ENCODE results near the gene GPD1. TPM values are rescaled to one million over a fixed set of nuclear protein-coding genes. Genes with fewer than 3 reads are reported as not detected.

GPD1 gene
- total and polyA plus RNA-seq, 4 experiments from 2014 or later, result 1.1 to 2.0 TPM; not detected in 2

DNA sequence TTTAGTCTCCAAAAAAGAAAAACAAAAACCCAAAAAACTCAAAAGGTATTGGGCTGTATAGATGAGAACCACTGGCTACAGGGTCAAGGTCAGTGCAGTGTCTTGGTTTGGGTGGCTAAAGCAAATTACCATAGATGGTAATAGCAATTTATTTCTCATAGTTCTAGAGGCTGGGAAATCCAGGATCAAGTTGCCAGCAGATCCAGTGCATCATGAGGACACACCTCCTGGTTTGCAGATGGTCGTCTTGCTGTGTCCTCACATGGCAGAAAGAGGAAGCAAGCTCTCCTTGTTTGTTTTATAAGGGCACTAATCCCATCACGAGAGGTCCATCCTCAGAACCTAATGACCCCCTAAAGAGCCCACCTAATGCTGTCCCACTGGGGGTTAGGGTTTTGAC is 19.4 kb downstream of the GPD1 start:
- Mint-ChIP-seq H3K36me3 (peaks cover 35 to 75% of the 10 kb centered on the region in 2 donors), H3K9me3 (no peaks in the 10 kb centered on the region), H3K27ac (peak overlapping the region in 1 of 7 donors; percentile 29), H3K4me1 (peaks cover 29 to 48% (median 37%) of the 10 kb centered on the region in 4 donors), H3K27me3 (no peaks in the 10 kb centered on the region), H3K4me3 (no peak overlapping the region)
- H3K27me3 ChIP-seq (ENCODE audit: insufficient read depth, low read length), result no peaks in the 10 kb centered on the region
- ChIA-PET POLR2A (ENCODE audit: partially characterized antibody) (interaction anchor here (5.0 kb wide), 1 partner anchor 11 kb away, joined by 35 read pairs; the partner anchor contains the start of gene COX14), CTCF (ENCODE audit: partially characterized antibody) (interaction anchor here (0.7 to 3.6 kb wide), 2 partner anchors 12 to 36 kb away, joined by 3 to 24 read pairs; partner anchors contain the start of gene COX14)
- H3K36me3 ChIP-seq (ENCODE audit: insufficient read depth, low read length), result peaks cover 58% of the 10 kb centered on the region
- DNase-seq, result no peak
- no peaks in the 10 kb centered on the region for H3K9me3 ChIP-seq (ENCODE audit: control insufficient read depth in 1 of 2, low read length in 2 of 2)
- H3K4me3 ChIP-seq (ENCODE audit: low read length in 2 of 2), result no peak overlapping the region
- H3K4me1 ChIP-seq (ENCODE audit: insufficient read depth, low read length), result peaks cover 10% of the 10 kb centered on the region
- intact Hi-C loops (cut with micrococcal nuclease), result no loop called here
- no peak overlapping the region for H3K27ac ChIP-seq (ENCODE audit: low read depth, low read length)

DNA sequence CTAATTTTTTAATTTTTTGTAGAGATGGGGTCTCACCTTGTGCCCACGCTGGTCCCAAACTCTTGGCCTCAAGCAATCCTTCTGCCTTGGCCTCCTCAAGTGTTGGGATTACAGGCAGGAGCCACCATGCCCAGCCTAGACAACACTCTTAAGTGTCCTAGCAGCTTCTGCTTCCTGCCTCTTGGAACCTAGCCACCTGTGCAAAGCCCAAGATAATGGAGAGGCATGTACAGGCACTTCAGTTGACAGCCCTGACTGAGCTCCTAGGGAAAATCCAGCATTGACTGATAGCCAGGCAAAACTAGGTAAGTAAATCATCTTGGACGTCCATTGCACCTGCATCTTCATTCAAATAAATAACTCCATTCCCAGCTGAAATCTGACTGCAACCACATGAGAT is 23.7 kb downstream of the GPD1 start:
- Mint-ChIP-seq H3K4me3 (no peak overlapping the region), H3K27me3 (no peaks in the 10 kb centered on the region), H3K9me3 (no peaks in the 10 kb centered on the region), H3K27ac (peak overlapping the region in 3 of 7 donors; percentile 43 to 84 (median 45)), H3K36me3 (peaks cover 47 to 71% of the 10 kb centered on the region in 2 donors), H3K4me1 (peaks cover 20 to 36% (median 25%) of the 10 kb centered on the region in 4 donors)
- ChIA-PET CTCF (ENCODE audit: partially characterized antibody) (interaction anchor here (1.1 to 6.4 kb wide), 4 partner anchors 16 to 160 kb away, joined by 3 to 58 read pairs (median 6); partner anchors contain the start of gene COX14), POLR2A (ENCODE audit: partially characterized antibody) (interaction anchor here (4.7 kb wide), 1 partner anchor 16 kb away, joined by 28 read pairs; the partner anchor contains the start of gene COX14)
- DNase-seq, result no peak
- H3K4me1 ChIP-seq (ENCODE audit: insufficient read depth, low read length), result peaks cover 3% of the 10 kb centered on the region
- no peaks in the 10 kb centered on the region for H3K27me3 ChIP-seq (ENCODE audit: insufficient read depth, low read length)
- intact Hi-C loops (cut with micrococcal nuclease), result no loop called here
- no peak overlapping the region for H3K4me3 ChIP-seq (ENCODE audit: low read length in 2 of 2)
- H3K9me3 ChIP-seq (ENCODE audit: control insufficient read depth in 1 of 2, low read length in 2 of 2), result no peaks in the 10 kb centered on the region
- no peak overlapping the region for H3K27ac ChIP-seq (ENCODE audit: low read depth, low read length)
- peaks cover 40% of the 10 kb centered on the region for H3K36me3 ChIP-seq (ENCODE audit: insufficient read depth, low read length)

DNA sequence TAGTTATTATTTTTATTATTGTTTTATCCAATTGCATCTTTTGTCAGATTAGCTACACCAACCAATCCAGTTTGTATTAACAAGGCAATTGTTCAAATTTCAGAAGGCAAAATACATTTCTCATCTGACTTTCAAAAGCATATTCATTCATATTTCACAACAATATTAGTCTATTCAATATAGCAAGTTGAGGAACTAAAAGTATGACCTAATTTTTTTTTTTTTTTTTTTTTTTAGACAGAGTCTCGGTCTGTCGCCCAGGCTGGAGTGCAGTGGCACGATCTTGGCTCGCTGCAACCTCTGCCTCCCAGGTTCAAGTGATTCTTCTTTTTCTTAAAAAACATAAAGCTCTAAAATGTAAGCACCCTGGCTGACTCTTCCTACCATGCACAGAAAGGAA is 25.5 kb downstream of the GPD1 start:
- intact Hi-C loops (cut with micrococcal nuclease), result no loop called here
- Mint-ChIP-seq H3K9me3 (no peaks in the 10 kb centered on the region), H3K4me3 (no peak overlapping the region), H3K27ac (no peak overlapping the region), H3K27me3 (no peaks in the 10 kb centered on the region), H3K4me1 (peaks cover 20 to 34% (median 26%) of the 10 kb centered on the region in 4 donors), H3K36me3 (peaks cover 43 to 69% of the 10 kb centered on the region in 2 donors)
- Histone ChIP-seq H3K27ac (ENCODE audit: low read depth, low read length) (no peak overlapping the region), H3K4me1 (ENCODE audit: insufficient read depth, low read length) (peaks cover 3% of the 10 kb centered on the region), H3K9me3 (ENCODE audit: control insufficient read depth in 1 of 2, low read length in 2 of 2) (no peaks in the 10 kb centered on the region), H3K4me3 (ENCODE audit: low read length in 2 of 2) (no peak overlapping the region), H3K36me3 (ENCODE audit: insufficient read depth, low read length) (peaks cover 40% of the 10 kb centered on the region), H3K27me3 (ENCODE audit: insufficient read depth, low read length) (no peaks in the 10 kb centered on the region)
- CTCF ChIA-PET (ENCODE audit: partially characterized antibody), result interaction anchor here (0.6 to 6.4 kb wide), 9 partner anchors 17 to 1051 kb away, joined by 3 to 58 read pairs (median 5); partner anchors contain the start of gene COX14
- no peak for DNase-seq
- POLR2A ChIA-PET (ENCODE audit: partially characterized antibody), result interaction anchor here (0.9 to 4.7 kb wide), 4 partner anchors 10 to 38 kb away, joined by 3 to 28 read pairs (median 5); partner anchors contain the start of genes CERS5 and COX14

GRCh38 chr12:50132505-50133135 is 28.8 kb downstream of the GPD1 start:
- H3K27me3 ChIP-seq (ENCODE audit: insufficient read depth, low read length), result no peaks in the 10 kb centered on the region
- peaks cover 12 to 28% (median 13%) of the 10 kb centered on the region in 4 donors for H3K4me1 Mint-ChIP-seq
- peak overlapping the region in 6 of 7 donors; percentile 14 to 84 (median 68) for H3K27ac Mint-ChIP-seq
- ChIA-PET POLR2A (ENCODE audit: partially characterized antibody) (interaction anchor here (1.4 to 1.5 kb wide), 2 partner anchors 21 to 36 kb away, joined by 3 to 8 read pairs; partner anchors contain the start of gene COX14), CTCF (ENCODE audit: partially characterized antibody) (interaction anchor here (0.7 to 6.4 kb wide), 16 partner anchors 14 to 67 kb away, joined by 3 to 58 read pairs (median 4); partner anchors contain the start of genes CERS5 and COX14)
- H3K36me3 Mint-ChIP-seq, result peaks cover 38 to 69% of the 10 kb centered on the region in 2 donors
- H3K36me3 ChIP-seq (ENCODE audit: insufficient read depth, low read length), result peaks cover 47% of the 10 kb centered on the region
- no peak overlapping the region for H3K4me3 ChIP-seq (ENCODE audit: low read length in 2 of 2)
- H3K27ac ChIP-seq (ENCODE audit: low read depth, low read length), result no peak overlapping the region
- no peaks in the 10 kb centered on the region for H3K27me3 Mint-ChIP-seq
- DNase-seq, result peak in 4 of 5 donors; percentile 48 to 54 (median 52)
- H3K9me3 ChIP-seq (ENCODE audit: control insufficient read depth in 1 of 2, low read length in 2 of 2), result no peaks in the 10 kb centered on the region
- H3K9me3 Mint-ChIP-seq, result no peaks in the 10 kb centered on the region
- H3K4me1 ChIP-seq (ENCODE audit: insufficient read depth, low read length), result no peaks in the 10 kb centered on the region
- no peak overlapping the region for H3K4me3 Mint-ChIP-seq
- intact Hi-C loops (cut with micrococcal nuclease), result loop anchor here (1.0 to 5.0 kb wide), 4 partner anchors 20 to 182 kb away; partner anchors contain the start of gene COX14

GRCh38 chr12:50142993-50143392 is 39.2 kb downstream of the GPD1 start:
- H3K36me3 Mint-ChIP-seq, result peaks cover 11 to 40% of the 10 kb centered on the region in 2 donors
- POLR2A ChIA-PET (ENCODE audit: partially characterized antibody), result interaction anchor here (1.2 kb wide), 1 partner anchor 58 kb away, joined by 3 read pairs; the partner anchor contains the start of gene SMARCD1
- intact Hi-C loops (cut with micrococcal nuclease), result no loop called here

GRCh38 chr12:50145439-50145838 is 41.6 kb downstream of the GPD1 start:
- Histone ChIP-seq H3K27ac (ENCODE audit: low read depth, low read length) (no peak overlapping the region), H3K36me3 (ENCODE audit: insufficient read depth, low read length) (peaks cover 19% of the 10 kb centered on the region), H3K27me3 (ENCODE audit: insufficient read depth, low read length) (no peaks in the 10 kb centered on the region), H3K4me1 (ENCODE audit: insufficient read depth, low read length) (peaks cover 6% of the 10 kb centered on the region), H3K9me3 (ENCODE audit: control insufficient read depth in 1 of 2, low read length in 2 of 2) (no peaks in the 10 kb centered on the region), H3K4me3 (ENCODE audit: low read length in 2 of 2) (no peak overlapping the region)
- CTCF ChIA-PET (ENCODE audit: partially characterized antibody), result interaction anchor here (1.9 to 2.6 kb wide), 3 partner anchors 13 to 30 kb away, joined by 4 to 10 read pairs (median 8); no protein-coding TSS in a partner anchor
- Mint-ChIP-seq H3K27me3 (no peaks in the 10 kb centered on the region), H3K4me3 (no peak overlapping the region), H3K4me1 (peaks cover 12 to 18% (median 15%) of the 10 kb centered on the region in 4 donors), H3K27ac (no peak overlapping the region), H3K36me3 (peaks cover 5 to 31% of the 10 kb centered on the region in 2 donors), H3K9me3 (no peaks in the 10 kb centered on the region)
- POLR2A ChIA-PET (ENCODE audit: partially characterized antibody), result interaction anchor here (1.1 kb wide), 1 partner anchor 33 kb away, joined by 3 read pairs; the partner anchor contains the start of gene COX14
- DNase-seq, result no peak
- intact Hi-C loops (cut with micrococcal nuclease), result no loop called here

More at GRCh38 chr12:50142993-50143392, 39.2 kb downstream of the GPD1 start:
- CTCF ChIA-PET (ENCODE audit: partially characterized antibody), result no interaction called here
- no peak overlapping the region for H3K27ac ChIP-seq (ENCODE audit: low read depth, low read length)
- Mint-ChIP-seq H3K9me3 (no peaks in the 10 kb centered on the region), H3K4me3 (no peak overlapping the region), H3K27ac (peak overlapping the region in 1 of 7 donors; percentile 15), H3K27me3 (no peaks in the 10 kb centered on the region), H3K4me1 (peaks cover 4 to 14% (median 8%) of the 10 kb centered on the region in 4 donors)
- DNase-seq, result no peak
- peaks cover 25% of the 10 kb centered on the region for H3K36me3 ChIP-seq (ENCODE audit: insufficient read depth, low read length)
- H3K9me3 ChIP-seq (ENCODE audit: control insufficient read depth in 1 of 2, low read length in 2 of 2), result no peaks in the 10 kb centered on the region
- H3K4me3 ChIP-seq (ENCODE audit: low read length in 2 of 2), result no peak overlapping the region
- H3K4me1 ChIP-seq (ENCODE audit: insufficient read depth, low read length), result no peaks in the 10 kb centered on the region
- no peaks in the 10 kb centered on the region for H3K27me3 ChIP-seq (ENCODE audit: insufficient read depth, low read length)

DNA sequence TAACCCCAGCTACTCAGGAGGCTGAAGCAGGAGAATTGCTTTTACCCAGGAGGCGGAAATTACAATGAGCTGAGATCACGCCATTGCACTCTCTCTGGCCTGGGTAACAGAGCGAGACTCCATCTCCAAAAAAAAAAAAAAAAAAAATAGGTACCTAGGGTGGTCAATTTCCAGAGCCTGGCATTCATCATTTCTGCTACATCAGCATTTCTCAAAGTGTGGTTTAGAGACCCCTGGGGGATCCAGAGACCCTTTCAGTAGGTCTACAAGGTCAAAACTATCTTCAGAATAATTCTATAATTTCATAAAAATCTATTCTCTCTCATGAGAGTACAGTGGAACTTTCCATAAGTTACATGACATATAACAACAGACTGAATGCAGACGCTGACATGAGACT is 43.5 kb downstream of the GPD1 start:
- no peak for DNase-seq
- no peak overlapping the region for H3K27ac ChIP-seq (ENCODE audit: low read depth, low read length)
- Mint-ChIP-seq H3K27ac (no peak overlapping the region), H3K9me3 (no peaks in the 10 kb centered on the region), H3K27me3 (no peaks in the 10 kb centered on the region), H3K4me3 (no peak overlapping the region), H3K4me1 (peaks cover 19 to 31% (median 24%) of the 10 kb centered on the region in 4 donors), H3K36me3 (peaks cover 0 to 19% of the 10 kb centered on the region in 2 donors)
- ChIA-PET CTCF (ENCODE audit: partially characterized antibody) (interaction anchor here (0.9 to 2.6 kb wide), 6 partner anchors 10 to 76 kb away, joined by 3 to 14 read pairs (median 6); partner anchors contain the start of gene COX14), POLR2A (ENCODE audit: partially characterized antibody) (interaction anchor here (0.7 to 1.3 kb wide), 4 partner anchors 9 to 77 kb away, joined by 3 to 4 read pairs (median 3); partner anchors contain the start of gene SMARCD1)
- H3K9me3 ChIP-seq (ENCODE audit: control insufficient read depth in 1 of 2, low read length in 2 of 2), result no peaks in the 10 kb centered on the region
- H3K4me3 ChIP-seq (ENCODE audit: low read length in 2 of 2), result no peak overlapping the region
- intact Hi-C loops (cut with micrococcal nuclease), result no loop called here
- no peaks in the 10 kb centered on the region for H3K27me3 ChIP-seq (ENCODE audit: insufficient read depth, low read length)
- H3K4me1 ChIP-seq (ENCODE audit: insufficient read depth, low read length), result peaks cover 6% of the 10 kb centered on the region
- H3K36me3 ChIP-seq (ENCODE audit: insufficient read depth, low read length), result peaks cover 11% of the 10 kb centered on the region
